Gastroesophageal sphincter (tissue), 4 donors: Measurements from ENCODE around the gene ZKSCAN5. TPM values are rescaled to one million over a fixed set of nuclear protein-coding genes. Genes with fewer than 3 reads are reported as not detected.

Source experiments
- ATAC-seq: fragments of 150-250 bp; one replicate; pipeline ENCODE4 v1.9.1; 2016; ENCODE audit warnings: mild to moderate bottlenecking, moderate library complexity
- H3K27ac ChIP-seq, 4 donors: fragments of 200-600 bp; sonication (generic) in 3 of 4; 1 replicate in 3 of 4; 2 replicates in 1 of 4; pipeline ENCODE4 v1.5.1; 2016 to 2019
- H3K27me3 ChIP-seq: fragments of 200-600 bp; sonication (generic); one replicate; pipeline ENCODE4 v1.5.1; 2019
- H3K36me3 ChIP-seq, 2 donors: fragments of 200-600 bp; sonication (generic); one replicate each; pipeline ENCODE4 v1.5.1; 2019; ENCODE audit warnings: control low read depth in 1 of 2
- H3K4me1 ChIP-seq, 3 donors: fragments of 200-600 bp; sonication (generic); 1 replicate in 2 of 3; 2 replicates in 1 of 3; pipeline ENCODE4 v1.5.1; 2016 to 2019; ENCODE audit warnings: control low read depth in 2 of 3
- H3K4me3 ChIP-seq, 2 donors: fragments of 200-600 bp; sonication (generic); one replicate each; pipeline ENCODE4 v1.5.1; 2019; ENCODE audit warnings: mild to moderate bottlenecking in 1 of 2, moderate library complexity in 1 of 2
- H3K9me3 ChIP-seq, 3 donors: fragments of 200-600 bp; sonication (generic); one replicate each; pipeline ENCODE4 v1.5.1; 2017 to 2019; ENCODE audit warnings: control low read depth in 2 of 3
- CTCF ChIP-seq, 4 experiments: fragments of 200-600 bp in 2 of 4; fragments of 450-650 bp in 2 of 4; sonication (generic) in 1 of 4; IDR thresholded peaks; one replicate each; pipeline ENCODE4 v1.5.1; 2017 to 2019; ENCODE audit warnings: antibody characterized with exemption in 4 of 4, mild to moderate bottlenecking in 2 of 4, moderate library complexity in 2 of 4
- EP300 ChIP-seq: sonication (generic); formaldehyde crosslinking; IDR thresholded peaks from one replicate; pipeline ENCODE4 v1.6.1; 2017; ENCODE audit warnings: antibody characterized with exemption, mild to moderate bottlenecking
- POLR2A ChIP-seq, 2 donors: fragments of 450-650 bp; IDR thresholded peaks; one replicate each; pipeline ENCODE4 v1.6.1; 2017; ENCODE audit warnings: antibody characterized with exemption in 2 of 2, mild to moderate bottlenecking in 2 of 2, moderate library complexity in 1 of 2
- POLR2AphosphoS5 ChIP-seq: sonication (generic); formaldehyde crosslinking; IDR thresholded peaks from one replicate; pipeline ENCODE4 v1.6.1; 2017; ENCODE audit warnings: antibody characterized with exemption
- WGBS, 2 donors: methylation state at CpG; one replicate each; pipeline ENCODE4 v1.1.5; 2018; ENCODE audit warnings: low coverage in 1 of 2; 5-methylcytosine and 5-hydroxymethylcytosine counted together
- total RNA-seq, 4 donors: library from RNA; depleted of rRNA; stranded (reverse); fragments of >200 nt; gene quantifications; one replicate each; pipeline ENCODE4 v1.1.0, GENCODE V29; 2016

Gene ZKSCAN5
- total RNA-seq = 10 to 100 TPM in 2 of 4 donors, 1 to 10 TPM in 2; 7.5 to 12.5 (median 10.6) TPM

- TF ChIP-seq CTCF (IDR thresholded peaks at IDR 0.05) (peak in 1 of 4 experiments; percentile 15), POLR2A (IDR thresholded peaks at IDR 0.05) (peak; percentile 49 to 72), EP300 (no peak), POLR2AphosphoS5 (peak; percentile 90)
- WGBS, 2 donors = 0% methylated on average over 19 of the region's 53 CpGs; no CpG with 5 or more reads in 1 of the 2 donors
Observed at GRCh38 chr7:99504603-99505323, at the start of gene ZKSCAN5. Gene ZKSCAN5, plus strand, starts transcription at chr7:99504662. Its CDS starts 1,383 bp downstream, at chr7:99506045.

GRCh38 chr7:99455874-99456273 lies 48.6 kb upstream of the ZKSCAN5 start:
- Histone ChIP-seq H3K4me1 (peaks cover 0 to 13% (median 2%) of the 10 kb centered on the region in 3 donors), H3K9me3 (no peaks in the 10 kb centered on the region), H3K27me3 (no peaks in the 10 kb centered on the region), H3K27ac (no peak overlapping the region), H3K36me3 (peaks cover 0 to 100% of the 10 kb centered on the region in 2 donors), H3K4me3 (no peak overlapping the region)
- TF ChIP-seq POLR2AphosphoS5 = no peak
- no peak for TF ChIP-seq EP300
- no peak for TF ChIP-seq CTCF (IDR thresholded peaks at IDR 0.05)
- no peak for TF ChIP-seq POLR2A (IDR thresholded peaks at IDR 0.05)
- ATAC-seq = no peak
- WGBS, 2 donors = 50 to 55% methylated on average over 2 of the region's 9 CpGs

More at GRCh38 chr7:99504603-99505323, at the start of gene ZKSCAN5:
- peak within 1 kb of the TSS; percentile 63 to 98 (median 93) for H3K27ac ChIP-seq
- peaks cover 0 to 48% (median 25%) of the 10 kb centered on the region in 3 donors for H3K4me1 ChIP-seq
- peaks cover 0 to 5% of the 10 kb centered on the region in 2 donors for H3K36me3 ChIP-seq
- H3K27me3 ChIP-seq = no peaks in the 10 kb centered on the region
- ATAC-seq = peak; percentile 96
- H3K4me3 ChIP-seq = peak within 1 kb of the TSS; percentile 75 to 86
- H3K9me3 ChIP-seq = no peaks in the 10 kb centered on the region

GRCh38 chr7:99456288-99456687 lies 48.2 kb upstream of the ZKSCAN5 start:
- TF ChIP-seq CTCF (IDR thresholded peaks at IDR 0.05) = no peak
- TF ChIP-seq EP300 = no peak
- TF ChIP-seq POLR2A (IDR thresholded peaks at IDR 0.05) = no peak
- TF ChIP-seq POLR2AphosphoS5 = no peak
- no peaks in the 10 kb centered on the region for H3K27me3 ChIP-seq
- H3K27ac ChIP-seq = no peak overlapping the region
- no peaks in the 10 kb centered on the region for H3K9me3 ChIP-seq
- ATAC-seq = no peak
- peaks cover 0 to 97% of the 10 kb centered on the region in 2 donors for H3K36me3 ChIP-seq
- no peak overlapping the region for H3K4me3 ChIP-seq
- H3K4me1 ChIP-seq = peaks cover 0 to 17% (median 4%) of the 10 kb centered on the region in 3 donors
- 72 to 79% methylated on average over 3 of the region's 13 CpGs for WGBS, 2 donors

- TF ChIP-seq EP300 (no peak), CTCF (IDR thresholded peaks at IDR 0.05) (no peak), POLR2A (IDR thresholded peaks at IDR 0.05) (no peak), POLR2AphosphoS5 (no peak)
- Histone ChIP-seq H3K4me1 (peaks cover 0 to 24% (median 4%) of the 10 kb centered on the region in 3 donors), H3K27me3 (no peaks in the 10 kb centered on the region), H3K27ac (no peak overlapping the region), H3K36me3 (peaks cover 0 to 93% of the 10 kb centered on the region in 2 donors), H3K4me3 (no peak overlapping the region), H3K9me3 (no peaks in the 10 kb centered on the region)
- 51 to 100% methylated on average over 1 to 4 of the region's 6 CpGs for WGBS, 2 donors
- no peak for ATAC-seq
Observed at GRCh38 chr7:99457050-99457649, 47.3 kb upstream of the ZKSCAN5 start.
